T1000 (cell line): ENCODE data around the gene OPHN1.

ENCODE experiments used
- DNase-seq: peaks from one replicate; lab custom pipeline; 2025; ENCODE audit warnings: mixed read lengths; lab: John Stamatoyannopoulos, UW

Gene OPHN1, protein sequence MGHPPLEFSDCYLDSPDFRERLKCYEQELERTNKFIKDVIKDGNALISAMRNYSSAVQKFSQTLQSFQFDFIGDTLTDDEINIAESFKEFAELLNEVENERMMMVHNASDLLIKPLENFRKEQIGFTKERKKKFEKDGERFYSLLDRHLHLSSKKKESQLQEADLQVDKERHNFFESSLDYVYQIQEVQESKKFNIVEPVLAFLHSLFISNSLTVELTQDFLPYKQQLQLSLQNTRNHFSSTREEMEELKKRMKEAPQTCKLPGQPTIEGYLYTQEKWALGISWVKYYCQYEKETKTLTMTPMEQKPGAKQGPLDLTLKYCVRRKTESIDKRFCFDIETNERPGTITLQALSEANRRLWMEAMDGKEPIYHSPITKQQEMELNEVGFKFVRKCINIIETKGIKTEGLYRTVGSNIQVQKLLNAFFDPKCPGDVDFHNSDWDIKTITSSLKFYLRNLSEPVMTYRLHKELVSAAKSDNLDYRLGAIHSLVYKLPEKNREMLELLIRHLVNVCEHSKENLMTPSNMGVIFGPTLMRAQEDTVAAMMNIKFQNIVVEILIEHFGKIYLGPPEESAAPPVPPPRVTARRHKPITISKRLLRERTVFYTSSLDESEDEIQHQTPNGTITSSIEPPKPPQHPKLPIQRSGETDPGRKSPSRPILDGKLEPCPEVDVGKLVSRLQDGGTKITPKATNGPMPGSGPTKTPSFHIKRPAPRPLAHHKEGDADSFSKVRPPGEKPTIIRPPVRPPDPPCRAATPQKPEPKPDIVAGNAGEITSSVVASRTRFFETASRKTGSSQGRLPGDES

DNA sequence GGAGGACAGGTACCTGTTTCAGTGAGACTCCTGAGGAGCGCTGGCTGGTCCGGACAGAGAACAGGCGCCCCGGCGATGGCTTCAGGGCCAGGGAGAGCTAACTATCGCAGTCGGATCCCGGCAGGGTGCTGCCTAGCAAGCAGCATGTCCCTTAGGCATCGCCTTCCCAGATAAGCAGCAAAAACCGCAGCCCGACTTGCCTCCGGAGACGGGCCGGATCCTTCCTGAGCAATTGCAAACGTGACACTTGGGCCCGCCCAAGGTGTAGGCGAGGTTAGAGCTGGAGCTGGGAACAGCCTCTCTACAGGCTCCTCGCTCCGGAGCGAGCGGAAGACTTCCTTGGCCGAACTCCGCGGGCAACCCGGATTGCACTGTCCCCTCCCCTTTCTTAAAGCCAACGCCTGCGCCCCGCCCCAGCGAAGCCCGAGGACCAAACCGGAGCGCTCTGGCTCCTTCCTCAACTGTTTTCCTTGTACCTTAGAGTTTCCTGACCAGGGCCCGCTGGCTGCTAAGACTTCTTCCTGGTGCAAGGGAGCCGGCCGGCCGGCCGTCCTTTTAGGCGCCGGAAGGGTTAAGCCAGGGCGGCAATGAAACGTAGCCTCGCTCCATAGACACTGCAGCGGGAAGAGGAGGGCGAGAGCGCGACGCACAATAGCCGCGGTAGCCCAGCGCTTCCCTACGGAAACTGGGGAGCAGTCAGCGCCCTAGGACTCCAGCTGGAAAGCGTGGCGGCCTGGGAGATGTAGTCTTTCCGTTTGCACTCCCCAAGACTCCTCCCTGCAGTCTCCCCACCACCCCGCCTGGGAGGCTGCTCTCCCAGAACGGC lies at the start of gene OPHN1:
Gene OPHN1 (minus strand): TSS at position 341 of the 826 bp plus-strand sequence. CDS start 475 bp downstream, outside the sequence.
- peak; percentile 39 for DNase-seq

DNA sequence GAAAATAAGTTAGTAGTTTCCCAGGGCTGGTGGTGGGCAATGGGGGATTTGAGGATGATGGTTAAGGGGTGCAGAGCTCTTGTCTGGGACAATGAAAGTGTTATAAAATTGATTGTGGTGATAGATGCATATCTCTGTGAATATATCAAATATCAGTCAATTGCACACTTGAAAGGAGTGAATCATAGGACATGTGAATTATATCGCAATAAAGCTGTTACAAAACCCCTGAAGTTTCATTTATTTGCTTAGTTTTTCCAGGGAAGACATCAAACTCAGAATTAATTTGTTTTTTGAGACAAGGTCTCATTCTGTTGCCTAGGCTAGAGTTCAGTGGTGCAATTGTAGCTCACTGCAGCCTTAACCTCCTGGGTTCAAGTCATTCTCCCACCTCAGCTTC lies 47.7 kb upstream of the OPHN1 start:
- DNase-seq = no peak

GRCh38 chrX:68464796-68465195 lies 31.5 kb upstream of the OPHN1 start:
- DNase-seq = no peak

DNA sequence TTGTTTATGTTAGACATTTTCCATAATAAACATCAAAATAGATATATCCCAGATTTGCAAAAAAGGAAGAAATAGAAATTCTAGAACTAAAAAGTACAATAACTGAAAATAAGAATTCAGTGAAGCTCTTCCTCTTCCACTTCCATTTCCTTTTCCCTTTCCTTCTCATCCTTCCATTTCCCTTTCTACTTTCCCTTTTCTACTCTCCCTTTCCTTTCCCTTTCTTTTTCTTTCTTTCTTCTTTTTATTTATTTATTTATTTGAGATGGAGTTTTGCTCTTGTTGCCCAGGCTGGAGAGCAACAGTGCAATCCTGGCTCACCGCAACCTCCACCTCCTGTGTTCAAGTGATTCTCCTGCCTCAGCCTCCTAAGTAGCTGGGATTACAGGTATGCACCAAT lies 30.6 kb upstream of the OPHN1 start:
- no peak for DNase-seq

DNA sequence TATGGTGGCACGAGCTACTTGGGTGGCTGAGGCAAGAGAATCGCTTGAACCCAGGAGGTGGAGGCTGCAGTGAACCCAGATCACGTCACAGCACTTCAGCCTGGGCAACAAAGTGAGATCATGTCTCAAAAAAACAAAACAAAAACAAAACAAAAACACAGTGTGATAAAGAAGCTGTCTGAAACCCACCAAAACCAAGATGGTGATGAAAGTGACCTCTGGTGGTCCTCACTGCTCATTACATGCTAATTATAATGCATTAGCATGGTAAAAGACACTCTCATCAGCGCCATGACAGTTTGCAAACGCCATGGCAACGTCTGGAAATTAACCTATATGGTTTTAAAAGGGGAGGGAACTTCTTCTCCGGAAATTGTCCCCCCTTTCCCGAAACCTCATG lies 29.4 kb upstream of the OPHN1 start:
- DNase-seq = no peak

DNA sequence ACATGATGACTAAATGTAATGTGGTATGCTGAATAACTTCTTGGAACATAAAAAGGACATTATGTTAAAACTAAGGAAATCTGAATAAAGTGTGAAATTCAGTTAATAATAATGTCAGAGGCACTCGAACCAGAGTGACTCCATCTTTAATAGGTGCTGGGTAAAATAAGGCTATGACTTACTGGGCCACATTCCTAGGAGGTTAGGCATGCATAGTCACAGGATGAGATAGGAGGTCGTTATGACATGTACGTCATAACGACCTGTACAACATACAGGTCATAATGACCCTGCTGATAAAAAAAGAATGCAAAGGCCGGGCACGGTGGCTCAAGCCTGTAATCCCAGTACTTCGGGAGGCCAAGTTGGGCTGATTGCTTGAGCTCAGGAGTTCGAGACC lies 28.9 kb upstream of the OPHN1 start:
- DNase-seq = no peak

- DNase-seq = no peak
Observed at GRCh38 chrX:68461576-68461975, 28.3 kb upstream of the OPHN1 start.

DNA sequence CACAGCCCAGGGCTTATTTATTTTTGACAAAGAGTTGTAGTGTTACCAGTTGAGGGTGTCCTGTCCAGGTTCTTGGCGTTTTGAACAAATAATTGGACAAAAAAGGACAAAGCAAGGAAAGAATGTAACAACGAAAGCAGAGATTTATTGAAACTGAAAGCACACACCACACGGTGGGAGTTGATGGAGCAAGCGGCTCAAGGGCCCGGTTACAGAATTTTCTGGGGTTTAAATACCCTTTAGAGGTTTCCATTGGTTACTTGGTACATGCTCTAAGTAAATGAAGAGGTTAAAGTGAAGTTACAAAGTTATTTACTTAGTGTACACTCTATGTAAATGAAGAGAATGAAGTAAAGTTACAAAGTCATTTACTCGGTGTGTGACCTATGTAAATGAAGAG lies 27.8 kb upstream of the OPHN1 start:
- no peak for DNase-seq

DNA sequence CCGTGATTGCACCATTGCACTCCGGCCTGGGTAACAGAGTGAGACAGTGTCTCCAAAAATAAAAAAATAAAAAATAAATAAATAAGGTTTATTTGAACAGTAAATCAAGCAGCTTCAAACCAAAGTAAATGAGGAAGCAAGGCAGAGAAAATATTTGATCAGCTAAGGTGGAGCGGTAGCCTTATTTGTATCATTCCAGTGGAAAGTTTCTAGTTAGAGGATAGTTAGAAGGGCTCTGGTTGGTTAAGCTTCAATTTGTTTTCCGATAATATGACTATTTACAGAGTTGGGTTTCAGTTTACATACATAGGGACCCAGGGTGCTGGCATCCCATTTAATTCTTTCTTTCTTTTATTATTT lies 21.8 kb upstream of the OPHN1 start:
- no peak for DNase-seq

DNA sequence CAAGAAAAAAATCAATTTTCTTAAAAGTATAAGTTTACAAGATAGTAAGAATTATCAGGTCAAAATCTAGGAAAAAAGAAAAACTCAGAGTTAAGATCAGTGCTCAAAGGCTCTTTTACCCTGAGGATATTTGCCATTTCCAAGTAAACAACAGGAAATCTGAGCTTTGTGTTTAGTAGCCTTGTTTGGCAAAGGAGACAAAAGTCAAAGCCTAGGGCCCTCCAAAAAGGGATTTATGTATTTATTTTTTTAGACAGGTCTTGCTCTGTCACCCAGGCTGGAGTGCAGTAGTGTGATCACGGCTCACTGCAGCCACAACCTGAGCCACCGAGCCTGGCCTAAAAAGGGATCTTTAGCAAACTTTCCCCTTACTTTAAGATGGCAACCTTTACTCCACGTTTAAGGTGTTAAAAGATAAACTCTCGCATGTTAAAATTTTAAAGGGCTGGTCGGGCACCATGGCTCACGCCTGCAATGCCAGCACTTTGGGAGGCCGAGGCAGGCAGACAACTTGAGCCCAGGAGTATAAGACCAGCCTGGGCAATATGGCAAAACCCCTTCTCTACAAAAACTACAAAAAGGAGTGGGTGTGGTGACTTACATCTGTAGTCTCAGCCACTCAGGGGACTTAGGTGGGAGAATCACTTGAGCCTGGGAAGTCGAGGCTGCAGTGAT lies 21.3 kb upstream of the OPHN1 start:
- no peak for DNase-seq

GRCh38 chrX:68451720-68452119 lies 18.4 kb upstream of the OPHN1 start:
- DNase-seq = no peak

- no peak for DNase-seq
Observed at GRCh38 chrX:68443155-68443868, 10.0 kb upstream of the OPHN1 start.

DNA sequence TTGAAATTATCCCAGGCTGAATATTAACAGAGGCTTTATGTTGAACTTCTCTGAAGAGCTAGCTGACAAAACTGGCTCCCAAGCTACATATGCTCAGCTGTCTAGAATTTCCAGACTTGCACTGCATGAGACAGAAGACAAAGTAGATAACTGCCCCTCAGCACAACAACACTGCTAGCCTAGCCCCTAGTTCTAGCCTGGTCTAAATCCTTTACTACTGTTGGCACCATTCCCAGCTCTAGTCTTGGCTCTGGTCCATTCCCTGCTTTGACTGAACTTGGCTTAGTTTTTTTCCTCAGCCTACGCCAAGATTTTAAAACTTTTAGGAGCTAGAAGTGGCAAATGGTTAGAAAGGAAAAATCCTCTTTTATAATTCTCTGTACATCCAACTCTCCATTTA lies 7.6 kb upstream of the OPHN1 start:
- DNase-seq = peak; percentile 1

GRCh38 chrX:68440442-68440841 lies 7.1 kb upstream of the OPHN1 start:
- DNase-seq = no peak

- DNase-seq = no peak
Observed at GRCh38 chrX:68439341-68439740, 6.0 kb upstream of the OPHN1 start.

DNA sequence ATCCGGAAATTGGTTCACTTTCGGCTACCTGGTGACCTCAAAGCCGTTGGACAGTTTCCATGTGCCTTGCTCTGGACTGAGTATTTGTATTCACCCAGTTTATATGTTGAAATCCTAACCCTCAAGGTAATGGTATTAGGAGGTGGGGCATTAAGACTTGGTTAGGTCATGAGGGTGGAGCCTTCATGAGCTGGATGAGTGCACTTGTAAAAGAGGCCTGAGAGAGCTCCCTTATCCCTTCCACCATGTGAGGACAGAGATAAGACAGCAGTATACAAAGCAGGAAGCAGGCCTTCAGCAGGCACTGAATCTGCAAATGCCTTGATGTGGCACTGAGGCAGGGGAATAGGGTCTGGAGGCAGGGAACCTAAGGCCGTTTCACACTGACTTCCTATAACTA lies 5.3 kb upstream of the OPHN1 start:
- DNase-seq = no peak

DNA sequence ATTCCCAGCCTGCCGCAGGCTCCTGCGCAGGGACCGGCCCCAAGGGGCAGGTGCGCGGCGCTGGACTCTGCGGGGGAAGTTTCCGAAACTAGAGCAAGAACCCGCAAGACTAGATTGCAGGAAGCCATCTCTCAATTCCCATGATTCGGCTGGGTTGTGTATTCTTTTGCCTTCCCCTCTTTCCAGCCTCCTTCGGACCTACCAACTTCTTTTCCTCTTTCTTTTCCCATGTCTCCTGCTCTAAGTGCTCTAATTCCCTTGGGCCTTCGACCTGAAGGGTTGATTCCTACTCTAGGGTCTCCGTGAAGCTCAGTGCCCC lies 645 bp upstream of the OPHN1 start:
- no peak for DNase-seq

GRCh38 chrX:68432648-68433047 lies 647 bp downstream of the OPHN1 start:
- no peak for DNase-seq

DNA sequence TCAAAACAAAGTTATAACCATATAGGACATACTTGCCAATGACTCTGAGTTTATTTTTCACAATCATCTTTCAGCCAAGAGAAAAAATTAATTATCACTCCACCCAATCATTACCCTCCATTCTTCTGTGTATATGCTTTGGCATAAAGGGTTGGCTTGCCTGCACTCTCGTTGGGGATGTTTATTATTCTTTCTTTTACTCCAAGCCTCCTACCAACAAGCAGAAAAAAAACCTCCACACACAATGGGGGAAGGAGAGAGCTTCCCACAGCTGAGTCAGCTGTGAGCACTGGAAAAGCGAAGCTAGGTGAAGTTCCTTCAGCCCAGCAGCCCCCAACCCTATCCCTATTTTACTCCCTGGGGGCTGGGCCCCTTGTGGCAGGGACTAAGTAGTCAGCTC lies 1.5 kb downstream of the OPHN1 start:
- DNase-seq = no peak

DNA sequence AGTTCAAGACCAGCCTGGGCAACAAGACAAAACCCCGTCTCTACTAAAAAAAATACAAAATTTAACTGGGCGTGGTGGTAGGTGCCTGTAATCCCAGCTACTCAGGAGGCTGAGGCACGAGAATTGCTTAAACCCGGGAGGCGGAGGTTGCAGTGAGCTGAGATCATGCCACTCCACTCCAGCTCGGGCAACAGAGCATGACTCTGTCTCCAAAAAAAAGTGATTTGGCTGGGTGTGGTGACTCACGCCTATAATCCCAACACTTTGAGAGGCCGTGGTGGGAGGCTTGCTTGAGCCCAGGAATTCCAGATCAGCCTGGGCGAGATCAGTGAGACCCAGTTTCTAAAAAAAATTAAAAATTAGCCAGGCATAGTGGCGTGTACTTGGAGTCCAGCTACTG lies 4.1 kb downstream of the OPHN1 start:
- no peak for DNase-seq

DNA sequence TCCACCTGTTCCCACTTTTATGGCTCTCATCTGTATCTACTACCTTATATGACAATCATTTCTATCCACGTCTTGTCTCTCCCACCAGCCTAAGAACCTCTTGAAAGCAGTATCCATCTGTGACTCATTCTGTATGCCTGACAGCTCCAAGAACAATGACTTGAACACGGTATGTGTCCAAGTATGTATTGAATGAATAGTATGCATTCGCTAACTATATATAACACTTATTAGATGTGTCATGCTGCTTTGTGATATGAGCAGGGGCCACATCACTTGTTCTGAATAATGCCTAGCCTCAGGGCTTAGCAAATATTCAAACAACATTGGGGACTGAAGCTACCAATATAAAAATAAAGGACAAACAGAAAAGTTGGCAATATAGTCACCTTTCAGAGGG lies 4.9 kb downstream of the OPHN1 start:
- DNase-seq = no peak

DNA sequence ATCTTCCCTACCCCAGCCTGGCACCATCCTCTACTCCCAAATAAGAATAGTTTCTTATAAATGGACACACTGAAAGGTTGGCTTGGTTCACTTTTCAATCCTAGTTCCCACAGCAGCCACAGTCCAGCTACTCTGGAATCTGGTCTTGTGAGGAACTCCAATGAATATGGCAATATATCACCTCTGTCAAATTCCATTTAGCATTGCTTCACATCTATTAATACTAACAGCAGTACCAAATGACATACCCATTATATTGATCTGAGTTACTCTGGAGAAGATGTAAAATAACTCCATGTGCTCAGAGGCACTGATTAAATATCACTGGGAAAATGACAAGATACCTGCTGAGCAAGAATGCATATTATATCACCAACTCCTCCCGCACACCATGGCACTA lies 8.6 kb downstream of the OPHN1 start:
- no peak for DNase-seq
